HEK293 (cell line): ENCODE data around the gene MKX.

Experiments used
- BCL11B ChIP-seq: fragments of 450-650 bp; formaldehyde crosslinking; IDR thresholded peaks from 2 replicates; pipeline ENCODE4 v1.5.1; 2016; ENCODE audit warnings: low read depth, missing biosample characterization, missing genetic modification characterization
- TCF7L2 ChIP-seq: IDR thresholded peaks from 2 replicates; pipeline ENCODE4 v1.6.1; 2011; ENCODE audit warnings: low read depth, mild to moderate bottlenecking, inconsistent platforms, low read length, moderate library complexity, borderline replicate concordance
- ZBTB7A ChIP-seq: fragments of 450-650 bp; formaldehyde crosslinking; IDR thresholded peaks from 2 replicates; pipeline ENCODE4 v1.5.1; 2016; ENCODE audit warnings: low read depth, missing biosample characterization, missing genetic modification characterization
- ZNF138 ChIP-seq: fragments of 450-650 bp; formaldehyde crosslinking; IDR thresholded peaks from 2 replicates; pipeline ENCODE4 v1.5.1; 2016; ENCODE audit warnings: missing biosample characterization, missing genetic modification characterization, borderline replicate concordance
- ZNF366 ChIP-seq: fragments of 450-650 bp; formaldehyde crosslinking; conservative IDR thresholded peaks from 2 replicates; pipeline ENCODE4 v1.5.1; 2016; ENCODE audit warnings: missing biosample characterization, missing genetic modification characterization
- ZNF416 ChIP-seq: fragments of 450-650 bp; formaldehyde crosslinking; IDR thresholded peaks from 2 replicates; pipeline ENCODE4 v1.5.1; 2016; ENCODE audit warnings: missing biosample characterization, missing genetic modification characterization
- TF ChIP-seq, protein P1 (sequence below): fragments of 450-650 bp; formaldehyde crosslinking; IDR thresholded peaks from 2 replicates; pipeline ENCODE4 v1.5.1; 2016; ENCODE audit warnings: missing biosample characterization, missing genetic modification characterization
- TF ChIP-seq, protein P2 (sequence below): fragments of 450-650 bp; formaldehyde crosslinking; optimal IDR thresholded peaks from 2 replicates; pipeline ENCODE3; 2016; ENCODE audit warnings: missing biosample characterization, mild to moderate bottlenecking, missing genetic modification characterization

DNA sequence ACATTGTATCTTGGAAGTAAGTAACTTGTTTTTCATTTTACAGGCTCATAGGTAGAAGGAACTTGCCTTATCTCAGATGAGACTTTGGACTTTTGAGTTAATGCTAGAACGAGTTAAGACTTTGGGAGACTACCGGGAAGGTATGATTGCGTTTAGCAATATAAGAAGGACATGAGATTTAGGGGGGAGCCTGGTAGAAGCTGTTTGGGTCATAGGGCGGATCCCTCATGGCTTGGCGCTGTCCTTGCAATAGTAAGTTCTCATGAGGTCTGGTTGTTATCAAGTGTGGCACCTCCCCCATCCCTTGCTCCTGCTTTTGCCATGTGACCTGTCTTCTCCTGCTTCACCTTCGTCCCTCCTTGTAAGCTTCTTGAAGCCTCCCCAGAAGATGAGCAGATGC lies 110.3 kb downstream of the MKX start:
- TF ChIP-seq ZBTB7A (no peak), ZNF366 (tag by site-specific recombination) (no peak), TCF7L2 (no peak), ZNF416 (tag by site-specific recombination) (no peak), BCL11B (tag by site-specific recombination) (no peak), ZNF138 (tag by site-specific recombination) (no peak)
- TF ChIP-seq, protein P1, sequence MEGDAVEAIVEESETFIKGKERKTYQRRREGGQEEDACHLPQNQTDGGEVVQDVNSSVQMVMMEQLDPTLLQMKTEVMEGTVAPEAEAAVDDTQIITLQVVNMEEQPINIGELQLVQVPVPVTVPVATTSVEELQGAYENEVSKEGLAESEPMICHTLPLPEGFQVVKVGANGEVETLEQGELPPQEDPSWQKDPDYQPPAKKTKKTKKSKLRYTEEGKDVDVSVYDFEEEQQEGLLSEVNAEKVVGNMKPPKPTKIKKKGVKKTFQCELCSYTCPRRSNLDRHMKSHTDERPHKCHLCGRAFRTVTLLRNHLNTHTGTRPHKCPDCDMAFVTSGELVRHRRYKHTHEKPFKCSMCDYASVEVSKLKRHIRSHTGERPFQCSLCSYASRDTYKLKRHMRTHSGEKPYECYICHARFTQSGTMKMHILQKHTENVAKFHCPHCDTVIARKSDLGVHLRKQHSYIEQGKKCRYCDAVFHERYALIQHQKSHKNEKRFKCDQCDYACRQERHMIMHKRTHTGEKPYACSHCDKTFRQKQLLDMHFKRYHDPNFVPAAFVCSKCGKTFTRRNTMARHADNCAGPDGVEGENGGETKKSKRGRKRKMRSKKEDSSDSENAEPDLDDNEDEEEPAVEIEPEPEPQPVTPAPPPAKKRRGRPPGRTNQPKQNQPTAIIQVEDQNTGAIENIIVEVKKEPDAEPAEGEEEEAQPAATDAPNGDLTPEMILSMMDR (tag by site-specific recombination), result no peak
- TF ChIP-seq, protein P2, sequence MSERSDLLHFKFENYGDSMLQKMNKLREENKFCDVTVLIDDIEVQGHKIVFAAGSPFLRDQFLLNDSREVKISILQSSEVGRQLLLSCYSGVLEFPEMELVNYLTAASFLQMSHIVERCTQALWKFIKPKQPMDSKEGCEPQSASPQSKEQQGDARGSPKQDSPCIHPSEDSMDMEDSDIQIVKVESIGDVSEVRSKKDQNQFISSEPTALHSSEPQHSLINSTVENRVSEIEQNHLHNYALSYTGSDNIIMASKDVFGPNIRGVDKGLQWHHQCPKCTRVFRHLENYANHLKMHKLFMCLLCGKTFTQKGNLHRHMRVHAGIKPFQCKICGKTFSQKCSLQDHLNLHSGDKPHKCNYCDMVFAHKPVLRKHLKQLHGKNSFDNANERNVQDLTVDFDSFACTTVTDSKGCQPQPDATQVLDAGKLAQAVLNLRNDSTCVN (tag by site-specific recombination), result no peak
